Fibroblast of the aortic adventitia (primary cell): ENCODE measurements around the gene RNF8. TPM values are rescaled to one million over a fixed set of nuclear protein-coding genes. Genes with fewer than 3 reads are reported as not detected.
A peak's percentile ranks its signal among the peaks of the same experiment; 100 is the strongest.
"Not testable (repeated sequence)": the region's sequence is repeated elsewhere in the genome, so short reads cannot be mapped to it uniquely, and the experiment has no call there.

Source experiments
- DNase-seq: peaks from one replicate; pipeline ENCODE4 v3.0.0-alpha.2; 2010; ENCODE audit warnings: low read depth
- H3K4me3 ChIP-seq: 2 replicates; pipeline ENCODE4 v1.5.1; 2011; ENCODE audit warnings: low read depth, mild to moderate bottlenecking, control low read depth, low read length, moderate library complexity
- CTCF ChIP-seq: IDR thresholded peaks from 2 replicates; pipeline ENCODE4 v1.5.1; 2011; ENCODE audit warnings: mild to moderate bottlenecking, low read length, control low read depth, inconsistent platforms; ENCODE audit not compliant: insufficient read depth
- total RNA-seq: library from RNA; depleted of rRNA; stranded (reverse); fragments of >200 nt; gene quantifications from 2 replicates; pipeline ENCODE4 v1.2.3, GENCODE V29; 2012; ENCODE audit warnings: low replicate concordance

Gene RNF8
- total RNA-seq, 1 donor, result 18.8 TPM

DNA sequence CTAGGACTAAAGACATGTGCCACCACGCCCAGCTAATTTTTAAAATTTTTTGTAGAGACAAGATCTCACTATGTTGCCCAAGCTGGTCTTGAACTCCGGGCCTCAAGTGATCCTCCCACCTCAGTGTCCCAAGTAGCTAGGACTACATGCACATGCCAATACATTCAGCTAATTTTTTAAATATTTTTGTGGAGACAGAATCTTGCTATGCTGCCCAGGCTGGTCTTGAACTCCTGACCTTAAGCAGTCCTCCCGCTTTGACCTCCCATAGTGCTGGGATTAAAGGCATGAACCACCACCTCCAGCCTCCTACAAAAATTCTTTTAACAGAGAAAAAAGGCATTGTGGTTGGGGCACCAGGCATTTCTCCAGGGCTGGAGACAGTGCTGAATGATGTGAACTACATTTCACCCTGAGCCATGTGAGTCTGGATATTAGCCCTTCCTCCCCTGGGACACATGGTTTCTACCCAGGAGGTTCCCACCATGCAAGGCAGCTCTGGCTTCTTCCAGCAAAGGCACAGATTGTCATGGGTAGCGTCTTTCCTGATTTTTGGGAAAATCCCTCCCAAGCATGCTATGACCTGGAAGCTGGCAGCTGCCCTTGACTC is 42.9 kb downstream of the RNF8 start:
- peak; percentile 84 for DNase-seq
- no peak for TF ChIP-seq CTCF
- H3K4me3 ChIP-seq, result no peak overlapping the region

GRCh38 chr6:37399131-37399530 is 45.3 kb downstream of the RNF8 start:
- H3K4me3 ChIP-seq, result no peak overlapping the region
- no peak for TF ChIP-seq CTCF
- DNase-seq, result no peak

DNA sequence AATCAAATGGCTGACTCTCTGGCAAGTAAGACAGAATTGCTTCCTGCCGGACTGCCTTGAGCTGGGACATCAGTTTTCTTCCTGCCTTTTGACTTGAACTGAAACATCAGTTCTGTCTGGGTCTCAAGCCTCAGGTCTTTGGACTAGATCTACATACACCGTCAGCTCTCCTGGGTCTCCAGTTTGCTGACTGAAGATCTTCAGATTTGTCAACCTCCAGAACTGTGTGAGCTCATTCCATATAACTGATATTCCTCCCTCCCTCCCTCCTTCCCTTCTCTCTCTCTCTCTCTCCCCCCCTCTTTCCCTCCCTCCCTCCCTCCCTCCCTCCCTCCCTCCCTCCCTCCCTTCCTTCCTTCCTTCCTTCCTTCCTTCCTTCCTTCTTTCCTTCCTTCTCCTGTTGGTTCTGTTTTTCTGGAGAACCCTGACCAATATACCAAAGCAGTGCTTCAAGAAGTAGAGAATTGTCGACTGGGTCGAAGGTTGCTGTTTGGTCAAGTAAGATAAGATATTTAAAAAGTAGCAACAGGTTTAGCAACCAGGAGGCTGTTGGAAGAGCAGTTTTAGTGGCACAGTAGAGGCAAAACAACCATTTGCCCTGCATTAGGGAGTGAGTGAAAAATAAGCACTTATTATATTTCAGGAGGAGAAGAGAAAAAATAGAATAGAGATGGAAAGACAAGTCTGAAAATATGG is 46.2 kb downstream of the RNF8 start:
- TF ChIP-seq CTCF, result no peak
- no peak overlapping the region for H3K4me3 ChIP-seq
- no peak for DNase-seq

DNA sequence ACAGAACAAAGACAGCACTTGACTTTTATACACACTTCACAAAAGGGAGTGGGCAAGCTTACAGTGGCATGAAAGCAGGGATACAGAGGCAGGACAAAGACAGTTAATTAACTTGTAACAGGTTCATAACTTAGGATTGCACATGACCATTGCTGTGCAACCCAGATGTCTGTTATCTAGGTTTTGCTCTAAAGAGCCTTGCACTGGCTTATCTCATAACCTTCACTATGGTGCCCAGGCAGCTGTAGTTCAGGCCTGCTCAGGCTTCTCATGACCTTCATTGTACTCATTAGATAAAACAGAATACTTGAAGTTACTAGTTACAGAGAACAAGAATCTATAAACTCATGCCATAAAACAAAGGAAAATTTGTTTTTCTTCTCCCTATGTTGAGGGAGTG is 47.9 kb downstream of the RNF8 start:
- not testable (repeated sequence) for H3K4me3 ChIP-seq, DNase-seq

DNA sequence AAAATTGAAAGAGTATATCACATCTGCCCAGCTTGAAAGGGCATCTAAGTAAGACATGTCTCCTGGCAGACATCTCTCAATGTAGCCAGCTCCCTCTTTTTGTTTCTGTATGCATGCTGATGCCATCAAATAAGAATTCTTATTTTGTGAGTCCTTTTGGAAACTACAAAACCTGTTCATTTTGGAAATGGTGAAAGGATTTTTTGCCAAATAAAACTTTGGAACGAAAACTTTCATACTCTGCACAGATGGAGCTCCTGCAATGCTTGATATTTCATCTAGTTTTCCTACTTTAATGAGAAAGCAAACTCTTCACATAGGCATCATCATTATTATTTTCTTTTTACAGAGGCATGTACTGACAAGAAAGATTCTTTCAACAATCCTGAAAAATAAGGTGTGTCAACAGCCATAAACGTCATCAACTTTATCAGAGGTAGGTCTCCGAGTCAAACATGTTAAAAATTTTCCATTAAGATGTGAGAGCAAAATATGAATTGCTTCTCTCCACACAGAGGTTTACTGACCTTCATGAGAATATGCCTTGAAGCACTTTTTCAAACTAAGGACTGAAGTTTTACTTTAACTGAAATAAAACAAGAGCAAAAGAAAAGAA is 53.1 kb downstream of the RNF8 start:
- H3K4me3 ChIP-seq, result no peak overlapping the region
- DNase-seq, result no peak
- TF ChIP-seq CTCF, result no peak

DNA sequence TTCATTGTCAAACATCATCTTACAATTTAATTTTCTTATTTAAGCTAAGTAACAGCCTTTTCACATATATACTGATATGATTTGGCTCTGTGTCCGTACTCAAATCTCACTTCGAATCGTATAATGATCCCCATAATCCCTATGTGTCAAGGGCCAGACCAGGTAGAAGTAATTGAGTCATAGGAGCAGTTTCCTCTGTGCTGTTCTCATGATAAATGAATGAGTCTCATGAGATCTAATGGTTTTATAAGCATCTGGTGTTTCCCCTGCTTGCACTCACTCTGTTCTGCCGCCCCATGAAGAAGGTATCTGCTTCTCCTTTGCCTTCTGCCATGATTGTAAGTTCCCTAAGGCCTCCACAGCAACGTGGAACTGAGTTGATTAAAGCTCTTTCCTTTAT is 54.2 kb downstream of the RNF8 start:
- no peak overlapping the region for H3K4me3 ChIP-seq
- no peak for DNase-seq
- no peak for TF ChIP-seq CTCF

DNA sequence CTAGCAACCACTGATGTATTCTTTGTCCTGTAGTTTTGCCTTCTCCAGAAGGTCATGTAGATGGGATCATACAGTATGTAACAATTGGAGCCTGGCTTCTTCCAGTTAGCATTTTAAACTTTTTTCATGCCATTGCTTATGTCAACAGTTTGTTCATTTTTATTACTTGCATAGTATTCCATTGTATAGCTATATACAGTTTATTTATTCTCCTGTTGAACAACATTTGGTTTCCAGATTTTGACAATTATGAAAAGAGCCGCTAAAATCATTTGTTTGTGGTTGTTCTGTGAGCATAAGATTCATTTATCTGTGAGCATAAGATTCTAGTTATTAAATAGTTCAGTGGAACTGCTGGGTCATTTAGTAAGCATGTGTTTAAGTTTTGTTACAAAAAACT is 55.7 kb downstream of the RNF8 start:
- no peak for TF ChIP-seq CTCF
- H3K4me3 ChIP-seq, result no peak overlapping the region
- no peak for DNase-seq
